Measurements from ENCODE around the gene TMEM151B. TPM values are rescaled to one million over a fixed set of nuclear protein-coding genes. Genes with fewer than 3 reads are reported as not detected.

Gene TMEM151B
- total and polyA plus RNA-seq, 5 donors = 0.26 to 1.1 (median 0.88) TPM; not detected in 2

GRCh38 chr6:44268095-44268628 lies 2.1 kb upstream of the TMEM151B start:
- 18% methylated on average over 5 of the region's 5 CpGs for WGBS
- H3K27ac ChIP-seq (ENCODE audit: low read length) = no peak overlapping the region
- ATAC-seq (no peak), DNase-seq (no peak)
- intact Hi-C loops (cut with DNase I) = loop anchor here in 2 of 4 donors (1.0 to 5.0 kb wide), 2 partner anchors 69 to 70 kb away; no protein-coding TSS in a partner anchor
- peaks cover 12% of the 10 kb centered on the region for H3K4me1 ChIP-seq (ENCODE audit: control insufficient read depth, insufficient read depth, low read length)
- no peaks in the 10 kb centered on the region for H3K27me3 ChIP-seq (ENCODE audit: control insufficient read depth, insufficient read depth)
- H3K4me3 ChIP-seq (ENCODE audit: low read length) = no peak overlapping the region
- H3K9me3 ChIP-seq (ENCODE audit: control insufficient read depth, low read length) = no peaks in the 10 kb centered on the region

DNA sequence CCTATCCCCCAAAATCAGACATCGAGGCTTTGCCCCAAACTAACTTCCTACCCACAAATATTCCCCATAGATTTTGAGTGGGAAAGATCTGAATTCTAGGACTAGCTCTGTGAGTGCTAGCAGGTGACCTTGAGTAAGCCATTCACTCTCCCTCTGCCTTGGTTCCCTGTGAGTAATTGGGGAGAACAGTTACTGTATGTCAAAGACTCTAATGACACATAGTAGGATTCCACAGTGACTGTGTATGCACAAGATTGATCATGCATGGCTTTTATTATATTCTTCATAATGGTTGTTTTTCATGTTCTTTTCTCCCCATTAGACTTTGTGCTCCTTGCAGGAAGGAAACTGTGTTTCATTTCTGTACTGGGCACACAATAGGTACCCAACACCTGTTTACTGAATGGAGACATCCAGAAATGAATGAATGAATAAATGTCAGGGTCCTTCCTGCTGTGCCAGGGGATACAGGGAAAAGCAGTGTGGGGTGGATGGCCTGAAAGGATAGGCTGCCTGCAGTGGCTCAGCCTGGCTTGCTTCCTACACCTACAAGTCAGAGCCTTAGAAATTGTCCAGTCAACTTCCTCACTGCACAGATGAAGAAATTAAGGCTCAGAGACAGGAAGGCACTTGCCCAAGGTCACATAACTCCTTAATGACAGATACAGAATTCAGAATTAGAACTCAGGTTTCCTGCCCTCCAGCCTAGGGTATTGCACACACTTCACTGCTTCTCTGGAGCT lies 901 bp upstream of the TMEM151B start:
- Histone ChIP-seq H3K9me3 (ENCODE audit: control insufficient read depth, low read length) (no peaks in the 10 kb centered on the region), H3K4me1 (ENCODE audit: control insufficient read depth, insufficient read depth, low read length) (peaks cover 1% of the 10 kb centered on the region), H3K27me3 (ENCODE audit: control insufficient read depth, insufficient read depth) (no peaks in the 10 kb centered on the region), H3K27ac (ENCODE audit: low read length) (no peak overlapping the region), H3K4me3 (ENCODE audit: low read length) (no peak overlapping the region)
- 74% methylated on average over 1 of the region's 1 CpG for WGBS
- intact Hi-C loops (cut with DNase I) = loop anchor here in 1 of 4 donors (5.0 kb wide), 1 partner anchor 68 kb away; no protein-coding TSS in a partner anchor
- DNase-seq = no peak
- no peak for ATAC-seq

DNA sequence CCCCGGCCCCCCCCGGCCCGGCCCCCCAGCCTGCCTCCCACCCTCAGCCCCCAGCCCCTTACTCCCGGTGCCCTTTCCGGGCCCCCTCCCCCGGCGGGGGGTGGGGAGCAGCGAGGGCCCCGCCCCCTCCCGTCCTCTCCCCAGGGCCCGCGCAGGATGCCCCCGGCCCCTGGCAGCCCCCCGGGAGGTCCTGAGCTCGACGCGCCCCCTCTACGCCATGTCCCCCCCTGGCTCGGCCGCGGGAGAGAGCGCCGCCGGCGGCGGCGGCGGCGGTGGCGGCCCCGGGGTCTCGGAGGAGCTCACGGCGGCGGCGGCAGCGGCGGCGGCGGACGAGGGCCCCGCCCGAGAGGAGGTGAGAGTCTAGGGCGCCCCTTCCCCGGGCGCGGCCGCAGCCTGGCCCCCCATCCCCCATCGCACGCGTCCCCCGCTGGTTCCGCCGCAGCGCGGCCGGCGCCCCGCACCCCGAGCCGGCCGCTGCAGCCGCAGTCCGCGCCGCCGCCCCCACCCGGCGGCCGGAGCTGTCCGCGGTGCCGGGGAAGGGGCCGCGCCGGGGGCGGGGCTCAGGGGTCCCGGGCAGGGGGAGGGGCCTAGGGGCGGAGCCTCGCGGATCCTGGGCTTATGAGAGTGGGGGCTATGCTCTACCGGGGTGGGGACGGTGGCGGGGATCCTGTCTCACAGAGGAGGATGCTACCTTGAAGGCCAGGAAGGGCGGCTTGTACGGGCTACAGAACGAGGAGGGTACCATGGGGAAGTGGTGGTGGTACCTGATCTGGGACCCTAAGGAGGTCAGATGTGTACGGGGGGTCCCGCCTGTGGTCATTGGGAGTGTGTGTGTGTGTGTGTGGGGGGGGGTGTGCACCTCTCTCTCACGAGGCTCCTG lies 516 bp downstream of the TMEM151B start:
- WGBS = 2% methylated on average over 89 of the region's 90 CpGs
- ATAC-seq (no peak), DNase-seq (no peak)
- Histone ChIP-seq H3K27ac (ENCODE audit: low read length) (no peak overlapping the region), H3K9me3 (ENCODE audit: control insufficient read depth, low read length) (no peaks in the 10 kb centered on the region), H3K27me3 (ENCODE audit: control insufficient read depth, insufficient read depth) (no peaks in the 10 kb centered on the region), H3K4me3 (ENCODE audit: low read length) (peak overlapping the region; percentile 77), H3K4me1 (ENCODE audit: control insufficient read depth, insufficient read depth, low read length) (no peaks in the 10 kb centered on the region)
- intact Hi-C loops (cut with DNase I) = loop anchor here in 1 of 4 donors (10.0 kb wide), 1 partner anchor 64 kb away; no protein-coding TSS in a partner anchor

- H3K27ac ChIP-seq (ENCODE audit: low read length) = no peak overlapping the region
- no peaks in the 10 kb centered on the region for H3K27me3 ChIP-seq (ENCODE audit: control insufficient read depth, insufficient read depth)
- intact Hi-C loops (cut with DNase I) = loop anchor here in 1 of 4 donors (10.0 kb wide), 1 partner anchor 63 kb away; no protein-coding TSS in a partner anchor
- no peak for ATAC-seq
- H3K4me3 ChIP-seq (ENCODE audit: low read length) = no peak overlapping the region
- no peak for DNase-seq
- no peaks in the 10 kb centered on the region for H3K9me3 ChIP-seq (ENCODE audit: control insufficient read depth, low read length)
- no peaks in the 10 kb centered on the region for H3K4me1 ChIP-seq (ENCODE audit: control insufficient read depth, insufficient read depth, low read length)
- 77% methylated on average over 6 of the region's 6 CpGs for WGBS
Observed at GRCh38 chr6:44271406-44271723, 1.1 kb downstream of the TMEM151B start.

DNA sequence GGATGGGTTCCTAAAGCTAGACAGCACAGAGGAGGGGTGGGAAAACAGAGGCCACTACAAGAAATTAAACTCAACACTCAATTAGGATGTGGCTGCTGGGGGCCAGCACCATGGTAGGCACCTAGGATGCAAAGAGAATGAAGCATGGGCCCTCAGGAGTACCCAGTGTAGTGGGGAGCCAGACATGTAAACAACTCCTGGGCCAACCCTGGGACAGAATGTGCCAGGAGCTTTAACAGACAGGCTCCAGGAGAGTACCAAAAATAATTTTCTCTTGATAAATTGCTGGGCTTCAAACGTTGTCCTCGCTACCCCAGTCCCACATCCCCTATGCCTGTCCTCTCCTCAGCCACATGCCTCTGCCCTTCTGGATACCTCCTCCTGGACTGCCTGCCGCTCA lies 1.7 kb downstream of the TMEM151B start:
- ATAC-seq (no peak), DNase-seq (no peak)
- Histone ChIP-seq H3K4me1 (ENCODE audit: control insufficient read depth, insufficient read depth, low read length) (no peaks in the 10 kb centered on the region), H3K27ac (ENCODE audit: low read length) (no peak overlapping the region), H3K27me3 (ENCODE audit: control insufficient read depth, insufficient read depth) (no peaks in the 10 kb centered on the region), H3K4me3 (ENCODE audit: low read length) (no peak overlapping the region), H3K9me3 (ENCODE audit: control insufficient read depth, low read length) (no peaks in the 10 kb centered on the region)
- 56% methylated on average over 3 of the region's 3 CpGs for WGBS
- intact Hi-C loops (cut with DNase I) = loop anchor here in 1 of 4 donors (10.0 kb wide), 1 partner anchor 63 kb away; no protein-coding TSS in a partner anchor

GRCh38 chr6:44272529-44272928 lies 2.3 kb downstream of the TMEM151B start:
- intact Hi-C loops (cut with DNase I) = loop anchor here in 1 of 4 donors (10.0 kb wide), 1 partner anchor 62 kb away; no protein-coding TSS in a partner anchor
- Histone ChIP-seq H3K9me3 (ENCODE audit: control insufficient read depth, low read length) (no peaks in the 10 kb centered on the region), H3K4me3 (ENCODE audit: low read length) (no peak overlapping the region), H3K27ac (ENCODE audit: low read length) (no peak overlapping the region), H3K4me1 (ENCODE audit: control insufficient read depth, insufficient read depth, low read length) (no peaks in the 10 kb centered on the region), H3K27me3 (ENCODE audit: control insufficient read depth, insufficient read depth) (no peaks in the 10 kb centered on the region)
- WGBS = 85% methylated on average over 3 of the region's 3 CpGs
- DNase-seq = no peak
- no peak for ATAC-seq

GRCh38 chr6:44272999-44273566 lies 2.8 kb downstream of the TMEM151B start:
- Histone ChIP-seq H3K4me3 (ENCODE audit: low read length) (no peak overlapping the region), H3K27me3 (ENCODE audit: control insufficient read depth, insufficient read depth) (no peaks in the 10 kb centered on the region), H3K27ac (ENCODE audit: low read length) (no peak overlapping the region), H3K4me1 (ENCODE audit: control insufficient read depth, insufficient read depth, low read length) (no peaks in the 10 kb centered on the region), H3K9me3 (ENCODE audit: control insufficient read depth, low read length) (no peaks in the 10 kb centered on the region)
- 84% methylated on average over 23 of the region's 23 CpGs for WGBS
- ATAC-seq (no peak), DNase-seq (no peak)
- intact Hi-C loops (cut with DNase I) = loop anchor here in 1 of 4 donors (10.0 kb wide), 1 partner anchor 62 kb away; no protein-coding TSS in a partner anchor

- no peak for ATAC-seq
- no peaks in the 10 kb centered on the region for H3K4me1 ChIP-seq (ENCODE audit: control insufficient read depth, insufficient read depth, low read length)
- H3K4me3 ChIP-seq (ENCODE audit: low read length) = no peak overlapping the region
- DNase-seq = no peak
- H3K27me3 ChIP-seq (ENCODE audit: control insufficient read depth, insufficient read depth) = no peaks in the 10 kb centered on the region
- WGBS = 54% methylated on average over 1 of the region's 1 CpG
- no peaks in the 10 kb centered on the region for H3K9me3 ChIP-seq (ENCODE audit: control insufficient read depth, low read length)
- H3K27ac ChIP-seq (ENCODE audit: low read length) = no peak overlapping the region
- intact Hi-C loops (cut with DNase I) = loop anchor here in 1 of 4 donors (10.0 kb wide), 1 partner anchor 61 kb away; no protein-coding TSS in a partner anchor
Observed at GRCh38 chr6:44273617-44274016, 3.4 kb downstream of the TMEM151B start.

- WGBS = 80% methylated on average over 59 of the region's 59 CpGs
- intact Hi-C loops (cut with DNase I) = loop anchor here in 1 of 4 donors (10.0 kb wide), 1 partner anchor 59 kb away; no protein-coding TSS in a partner anchor
- Histone ChIP-seq H3K9me3 (ENCODE audit: control insufficient read depth, low read length) (no peaks in the 10 kb centered on the region), H3K27me3 (ENCODE audit: control insufficient read depth, insufficient read depth) (no peaks in the 10 kb centered on the region), H3K27ac (ENCODE audit: low read length) (no peak overlapping the region), H3K4me1 (ENCODE audit: control insufficient read depth, insufficient read depth, low read length) (no peaks in the 10 kb centered on the region), H3K4me3 (ENCODE audit: low read length) (no peak overlapping the region)
- ATAC-seq (no peak), DNase-seq (no peak)
Observed at GRCh38 chr6:44275271-44275748, 5.1 kb downstream of the TMEM151B start.
